ENCODE results near the gene SLC38A7. TPM values are rescaled to one million over a fixed set of nuclear protein-coding genes. Genes with fewer than 3 reads are reported as not detected.

Gene SLC38A7
- total and polyA plus RNA-seq, 2 donors (not counting 3 experiments of a cell fraction or from before 2014, with no cell fraction given) = 33.2 to 44.4 TPM

DNA sequence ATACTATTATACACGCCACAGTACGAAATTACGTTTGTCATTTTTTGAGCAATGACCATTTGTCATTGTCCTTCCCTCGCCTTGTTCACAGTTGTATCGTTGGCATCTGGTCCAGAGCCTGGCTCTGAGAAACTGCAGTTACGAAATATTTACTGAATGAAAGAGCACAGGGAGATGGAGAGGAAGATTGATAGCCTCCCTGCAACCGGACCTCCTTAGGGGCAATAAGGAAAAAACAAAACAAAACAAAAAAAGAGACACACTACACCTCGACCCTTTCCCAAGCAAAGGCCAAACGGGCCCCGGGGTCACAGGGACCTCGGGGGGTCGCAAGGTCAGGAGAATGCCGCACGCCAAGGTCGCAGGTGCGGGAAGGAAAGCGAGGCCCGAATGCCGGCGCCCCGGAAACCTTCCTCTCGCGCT is 48.7 kb upstream of the SLC38A7 start:
- CTCF ChIA-PET = interaction anchor here (0.6 to 6.5 kb wide), 3 partner anchors 13 to 43 kb away, joined by 3 to 64 read pairs (median 3); no protein-coding TSS in a partner anchor
- POLR2A ChIA-PET = no interaction called here
- DNase-seq (ENCODE audit: low read depth, low spot score) = no peak

GRCh38 chr16:58732545-58733247 is 48.1 kb upstream of the SLC38A7 start:
- BruUV-seq (replicated peaks) = no TSS peak
- no peaks in the 10 kb centered on the region for H3K9me3 ChIP-seq (replicated peaks; ENCODE audit: control insufficient read depth, insufficient read depth, low read length)
- no peaks in the 10 kb centered on the region for H4K20me1 ChIP-seq (replicated peaks; ENCODE audit: control insufficient read depth, extremely low read depth, insufficient read depth, low read length)
- ChIA-PET CTCF (interaction anchor here (0.7 to 6.5 kb wide), 2 partner anchors 23 to 43 kb away, joined by 3 to 64 read pairs; no protein-coding TSS in a partner anchor), POLR2A (no interaction called here)
- TF ChIP-seq FOS (IDR thresholded peaks at IDR 0.05; ENCODE audit: borderline replicate concordance, insufficient read depth, low read length) = peak; percentile 51
- TF ChIP-seq, protein P1, sequence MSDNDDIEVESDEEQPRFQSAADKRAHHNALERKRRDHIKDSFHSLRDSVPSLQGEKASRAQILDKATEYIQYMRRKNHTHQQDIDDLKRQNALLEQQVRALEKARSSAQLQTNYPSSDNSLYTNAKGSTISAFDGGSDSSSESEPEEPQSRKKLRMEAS (IDR thresholded peaks at IDR 0.05; ENCODE audit: insufficient read depth, insufficient read length) = no peak
- H2AFZ ChIP-seq (ENCODE audit: low read depth, low read length) = no peak overlapping the region
- peak overlapping the region; percentile 82 for H3K4me2 ChIP-seq (ENCODE audit: insufficient read depth, low read length)
- dilution Hi-C loops (cut with MboI; ENCODE audit: extremely low pct_ligation_motif_present, low sequenced_read_pairs) (no loop called here), intact Hi-C loops (cut with micrococcal nuclease) (no loop called here)
- peaks cover 26% of the 10 kb centered on the region for H3K4me1 ChIP-seq (ENCODE audit: control insufficient read depth, extremely low read depth, insufficient read depth, low read length)
- peak; percentile 31 for DNase-seq (ENCODE audit: low read depth, low spot score)
- no peaks in the 10 kb centered on the region for H3K36me3 ChIP-seq (ENCODE audit: control insufficient read depth in 2 of 2, extremely low read depth in 1 of 2, insufficient read depth in 2 of 2, low read length in 2 of 2)
- no peaks in the 10 kb centered on the region for H3K9me1 ChIP-seq (replicated peaks; ENCODE audit: control insufficient read depth, extremely low read depth, insufficient read depth, low read length)
- peaks cover 63% of the 10 kb centered on the region for H3K79me2 ChIP-seq (ENCODE audit: control insufficient read depth, insufficient read depth, low read length)
- FAIRE-seq = no peak
- no peaks in the 10 kb centered on the region for H3K27me3 ChIP-seq (ENCODE audit: control insufficient read depth in 2 of 2, insufficient read depth in 2 of 2, low read length in 2 of 2)
- H3K27ac ChIP-seq (ENCODE audit: insufficient read depth, low read depth, low read length) = peak overlapping the region; percentile 98
- peak overlapping the region; percentile 70 for H3K9ac ChIP-seq (replicated peaks; ENCODE audit: extremely low read depth, insufficient read depth, low read length)
- H3K4me3 ChIP-seq (replicated peaks in 1 of 3; ENCODE audit: insufficient read depth in 1 of 3, low read depth in 1 of 3, low read length in 3 of 3) = peak overlapping the region; percentile 63 to 84 (median 72)

More for the DNA sequence above, 48.7 kb upstream of the SLC38A7 start:
- Histone ChIP-seq H3K4me1 (ENCODE audit: control insufficient read depth, extremely low read depth, insufficient read depth, low read length) (peaks cover 26% of the 10 kb centered on the region), H3K36me3 (ENCODE audit: control insufficient read depth in 2 of 2, extremely low read depth in 1 of 2, insufficient read depth in 2 of 2, low read length in 2 of 2) (no peaks in the 10 kb centered on the region), H3K9ac (replicated peaks; ENCODE audit: extremely low read depth, insufficient read depth, low read length) (peak overlapping the region; percentile 70), H3K27me3 (ENCODE audit: control insufficient read depth in 2 of 2, insufficient read depth in 2 of 2, low read length in 2 of 2) (no peaks in the 10 kb centered on the region), H3K9me3 (replicated peaks; ENCODE audit: control insufficient read depth, insufficient read depth, low read length) (no peaks in the 10 kb centered on the region), H2AFZ (ENCODE audit: low read depth, low read length) (peak overlapping the region; percentile 77), H3K27ac (ENCODE audit: insufficient read depth, low read depth, low read length) (peak overlapping the region; percentile 98), H3K4me2 (ENCODE audit: insufficient read depth, low read length) (peak overlapping the region; percentile 82), H3K79me2 (ENCODE audit: control insufficient read depth, insufficient read depth, low read length) (peaks cover 57% of the 10 kb centered on the region), H4K20me1 (replicated peaks; ENCODE audit: control insufficient read depth, extremely low read depth, insufficient read depth, low read length) (no peaks in the 10 kb centered on the region), H3K9me1 (replicated peaks; ENCODE audit: control insufficient read depth, extremely low read depth, insufficient read depth, low read length) (no peaks in the 10 kb centered on the region), H3K4me3 (replicated peaks in 1 of 3; ENCODE audit: insufficient read depth in 1 of 3, low read depth in 1 of 3, low read length in 3 of 3) (peak overlapping the region; percentile 63 to 84 (median 72))
- intact Hi-C loops (cut with micrococcal nuclease) (no loop called here), dilution Hi-C loops (cut with MboI; ENCODE audit: extremely low pct_ligation_motif_present, low sequenced_read_pairs) (no loop called here)
- BruUV-seq (replicated peaks) = no TSS peak
- no peak for FAIRE-seq
- TF ChIP-seq GATA2 (IDR thresholded peaks at IDR 0.05; ENCODE audit: insufficient read depth, insufficient read length, low read depth, low read length) (no peak), FOS (IDR thresholded peaks at IDR 0.05; ENCODE audit: borderline replicate concordance, insufficient read depth, low read length) (no peak), POLR2A (IDR thresholded peaks at IDR 0.05; ENCODE audit: low read depth, low read length) (no peak), EZH2 (IDR thresholded peaks at IDR 0.05; ENCODE audit: borderline replicate concordance, low read depth, low read length, severe bottlenecking) (no peak)
- TF ChIP-seq, protein P1 (IDR thresholded peaks at IDR 0.05; ENCODE audit: insufficient read depth, insufficient read length) = no peak

All from endothelial cell of umbilical vein (primary cell).